ENCODE data around the gene NAA20.

The NAA20 gene

DNA sequence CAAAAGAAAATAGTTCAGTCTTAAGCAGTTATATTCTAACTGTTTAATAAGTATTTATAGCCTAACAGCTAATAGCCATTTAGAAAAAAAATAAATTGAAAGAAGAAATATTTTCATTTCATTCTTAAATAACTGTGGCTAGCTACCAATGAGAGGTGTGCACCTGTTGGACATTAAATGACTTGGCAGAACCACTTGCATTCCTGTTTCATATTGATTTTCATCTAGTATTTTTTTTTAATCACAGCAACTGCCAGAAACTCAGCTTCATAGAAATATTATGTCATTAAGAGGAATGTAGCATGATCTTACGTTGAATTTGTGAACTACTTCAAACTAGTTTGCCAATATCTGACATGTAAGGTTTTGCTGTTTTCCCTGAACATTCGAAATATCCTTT lies 10.1 kb downstream of the NAA20 start:
- WGBS (ENCODE audit: extremely low coverage, insufficient coverage, insufficient read length) = no CpG with 5 or more reads among the region's 2 CpGs
- Histone ChIP-seq H3K18ac (ENCODE audit: low read length) (no peak overlapping the region), H4K91ac (ENCODE audit: low read depth, low read length) (no peak overlapping the region), H3K4ac (ENCODE audit: low read depth, low read length) (no peak overlapping the region), H2AFZ (ENCODE audit: insufficient read depth, low read length, poor library complexity) (no peak overlapping the region), H3K36me3 (ENCODE audit: control insufficient read depth in 1 of 2, insufficient read depth in 2 of 2, low read length in 2 of 2) (peaks cover 13 to 17% of the 10 kb centered on the region in 2 experiments), H3K79me1 (ENCODE audit: low read length) (no peaks in the 10 kb centered on the region), H4K12ac (ENCODE audit: low read depth, low read length) (no peak overlapping the region), H2BK120ac (ENCODE audit: insufficient read depth, low read length, poor library complexity) (no peak overlapping the region), H4K8ac (ENCODE audit: low read depth, low read length) (no peak overlapping the region), H3K14ac (ENCODE audit: low read length) (no peak overlapping the region), H3K4me2 (ENCODE audit: low read length) (no peak overlapping the region), H3K9ac (ENCODE audit: low read length) (no peak overlapping the region), H3K9me3 (ENCODE audit: insufficient read depth, low read depth, low read length) (no peaks in the 10 kb centered on the region), H3K27ac (ENCODE audit: low read depth, low read length) (no peak overlapping the region), H2AK5ac (ENCODE audit: low read length) (no peak overlapping the region), H3K79me2 (ENCODE audit: control insufficient read depth, insufficient read depth, low read length, poor library complexity) (no peaks in the 10 kb centered on the region), H2BK5ac (ENCODE audit: low read depth, low read length, poor library complexity) (no peak overlapping the region), H3K27me3 (ENCODE audit: insufficient read depth, low read length) (no peaks in the 10 kb centered on the region), H3K4me1 (ENCODE audit: control insufficient read depth in 1 of 2, insufficient read depth in 2 of 2, low read length in 2 of 2) (no peaks in the 10 kb centered on the region), H2BK12ac (ENCODE audit: low read length) (no peak overlapping the region), H3K4me3 (ENCODE audit: low read depth, low read length) (no peak overlapping the region), H3K23ac (ENCODE audit: low read length) (no peak overlapping the region)
- DNase-seq = no peak

GRCh38 chr20:20031790-20032189 lies 14.6 kb downstream of the NAA20 start:
- no peak overlapping the region for H4K8ac ChIP-seq (ENCODE audit: low read depth, low read length)
- DNase-seq = no peak
- no peak overlapping the region for H3K27ac ChIP-seq (ENCODE audit: low read depth, low read length)
- no peak overlapping the region for H4K12ac ChIP-seq (ENCODE audit: low read depth, low read length)
- H3K4me3 ChIP-seq (ENCODE audit: low read depth, low read length) = no peak overlapping the region
- H3K14ac ChIP-seq (ENCODE audit: low read length) = no peak overlapping the region
- no CpG with 5 or more reads among the region's 5 CpGs for WGBS (ENCODE audit: extremely low coverage, insufficient coverage, insufficient read length)
- H4K91ac ChIP-seq (ENCODE audit: low read depth, low read length) = no peak overlapping the region
- H3K9me3 ChIP-seq (ENCODE audit: insufficient read depth, low read depth, low read length) = no peaks in the 10 kb centered on the region
- no peak overlapping the region for H2BK120ac ChIP-seq (ENCODE audit: insufficient read depth, low read length, poor library complexity)
- no peak overlapping the region for H2BK5ac ChIP-seq (ENCODE audit: low read depth, low read length, poor library complexity)
- no peaks in the 10 kb centered on the region for H3K79me2 ChIP-seq (ENCODE audit: control insufficient read depth, insufficient read depth, low read length, poor library complexity)
- no peak overlapping the region for H2BK12ac ChIP-seq (ENCODE audit: low read length)
- H3K4ac ChIP-seq (ENCODE audit: low read depth, low read length) = no peak overlapping the region
- H2AK5ac ChIP-seq (ENCODE audit: low read length) = no peak overlapping the region
- H2AFZ ChIP-seq (ENCODE audit: insufficient read depth, low read length, poor library complexity) = no peak overlapping the region
- no peak overlapping the region for H3K23ac ChIP-seq (ENCODE audit: low read length)
- no peak overlapping the region for H3K18ac ChIP-seq (ENCODE audit: low read length)
- no peaks in the 10 kb centered on the region for H3K27me3 ChIP-seq (ENCODE audit: insufficient read depth, low read length)
- no peak overlapping the region for H3K9ac ChIP-seq (ENCODE audit: low read length)
- no peaks in the 10 kb centered on the region for H3K4me1 ChIP-seq (ENCODE audit: control insufficient read depth in 1 of 2, insufficient read depth in 2 of 2, low read length in 2 of 2)
- H3K36me3 ChIP-seq (ENCODE audit: control insufficient read depth in 1 of 2, insufficient read depth in 2 of 2, low read length in 2 of 2) = peaks cover 11 to 16% of the 10 kb centered on the region in 2 experiments
- H3K4me2 ChIP-seq (ENCODE audit: low read length) = no peak overlapping the region
- no peaks in the 10 kb centered on the region for H3K79me1 ChIP-seq (ENCODE audit: low read length)

GRCh38 chr20:20034486-20034885 lies 17.3 kb downstream of the NAA20 start:
- Histone ChIP-seq H4K12ac (ENCODE audit: low read depth, low read length) (no peak overlapping the region), H3K9me3 (ENCODE audit: insufficient read depth, low read depth, low read length) (no peaks in the 10 kb centered on the region), H3K4ac (ENCODE audit: low read depth, low read length) (no peak overlapping the region), H4K8ac (ENCODE audit: low read depth, low read length) (no peak overlapping the region), H2BK5ac (ENCODE audit: low read depth, low read length, poor library complexity) (no peak overlapping the region), H3K36me3 (ENCODE audit: control insufficient read depth in 1 of 2, insufficient read depth in 2 of 2, low read length in 2 of 2) (peaks cover 14 to 25% of the 10 kb centered on the region in 2 experiments), H3K4me3 (ENCODE audit: low read depth, low read length) (no peak overlapping the region), H2AK5ac (ENCODE audit: low read length) (no peak overlapping the region), H3K9ac (ENCODE audit: low read length) (no peak overlapping the region), H3K79me1 (ENCODE audit: low read length) (no peaks in the 10 kb centered on the region), H3K27ac (ENCODE audit: low read depth, low read length) (no peak overlapping the region), H3K23ac (ENCODE audit: low read length) (no peak overlapping the region), H3K4me1 (ENCODE audit: control insufficient read depth in 1 of 2, insufficient read depth in 2 of 2, low read length in 2 of 2) (no peaks in the 10 kb centered on the region), H2BK12ac (ENCODE audit: low read length) (no peak overlapping the region), H2BK120ac (ENCODE audit: insufficient read depth, low read length, poor library complexity) (no peak overlapping the region), H3K14ac (ENCODE audit: low read length) (no peak overlapping the region), H3K27me3 (ENCODE audit: insufficient read depth, low read length) (no peaks in the 10 kb centered on the region), H4K91ac (ENCODE audit: low read depth, low read length) (no peak overlapping the region), H3K79me2 (ENCODE audit: control insufficient read depth, insufficient read depth, low read length, poor library complexity) (no peaks in the 10 kb centered on the region), H3K18ac (ENCODE audit: low read length) (no peak overlapping the region), H2AFZ (ENCODE audit: insufficient read depth, low read length, poor library complexity) (no peak overlapping the region), H3K4me2 (ENCODE audit: low read length) (no peak overlapping the region)
- no CpG with 5 or more reads among the region's 4 CpGs for WGBS (ENCODE audit: extremely low coverage, insufficient coverage, insufficient read length)
- peak; percentile 32 to 59 for DNase-seq

DNA sequence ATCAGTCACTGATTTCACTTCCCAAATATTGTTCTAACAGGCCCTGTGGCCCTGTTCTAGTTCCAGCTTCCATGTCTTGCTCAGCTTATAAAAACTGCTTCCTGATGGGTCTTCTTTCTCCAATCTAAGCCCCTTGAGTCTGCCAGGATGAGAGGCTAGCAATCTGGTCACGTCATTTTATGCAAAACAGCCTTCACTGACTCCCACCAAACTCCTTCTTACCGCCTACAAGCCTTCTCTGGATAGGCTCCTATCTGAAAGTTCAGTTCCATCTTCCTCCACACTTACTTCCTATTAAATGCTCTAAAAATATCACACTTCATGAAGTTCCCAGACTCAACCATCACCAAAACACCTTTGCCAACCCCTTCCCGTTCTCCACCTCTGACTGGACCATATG lies 19.6 kb downstream of the NAA20 start:
- no peak overlapping the region for H3K4me2 ChIP-seq (ENCODE audit: low read length)
- no peak overlapping the region for H3K27ac ChIP-seq (ENCODE audit: low read depth, low read length)
- H4K12ac ChIP-seq (ENCODE audit: low read depth, low read length) = no peak overlapping the region
- no peak overlapping the region for H3K9ac ChIP-seq (ENCODE audit: low read length)
- no peaks in the 10 kb centered on the region for H3K79me1 ChIP-seq (ENCODE audit: low read length)
- no peak overlapping the region for H2BK120ac ChIP-seq (ENCODE audit: insufficient read depth, low read length, poor library complexity)
- no peak overlapping the region for H4K91ac ChIP-seq (ENCODE audit: low read depth, low read length)
- no peak overlapping the region for H3K18ac ChIP-seq (ENCODE audit: low read length)
- H2BK5ac ChIP-seq (ENCODE audit: low read depth, low read length, poor library complexity) = no peak overlapping the region
- H3K9me3 ChIP-seq (ENCODE audit: insufficient read depth, low read depth, low read length) = no peaks in the 10 kb centered on the region
- H3K14ac ChIP-seq (ENCODE audit: low read length) = no peak overlapping the region
- peaks cover 17 to 33% of the 10 kb centered on the region in 2 experiments for H3K36me3 ChIP-seq (ENCODE audit: control insufficient read depth in 1 of 2, insufficient read depth in 2 of 2, low read length in 2 of 2)
- no CpG with 5 or more reads among the region's 3 CpGs for WGBS (ENCODE audit: extremely low coverage, insufficient coverage, insufficient read length)
- no peak overlapping the region for H3K23ac ChIP-seq (ENCODE audit: low read length)
- DNase-seq = no peak
- no peak overlapping the region for H4K8ac ChIP-seq (ENCODE audit: low read depth, low read length)
- no peaks in the 10 kb centered on the region for H3K4me1 ChIP-seq (ENCODE audit: control insufficient read depth in 1 of 2, insufficient read depth in 2 of 2, low read length in 2 of 2)
- no peaks in the 10 kb centered on the region for H3K27me3 ChIP-seq (ENCODE audit: insufficient read depth, low read length)
- H2AFZ ChIP-seq (ENCODE audit: insufficient read depth, low read length, poor library complexity) = no peak overlapping the region
- H3K4ac ChIP-seq (ENCODE audit: low read depth, low read length) = no peak overlapping the region
- H3K4me3 ChIP-seq (ENCODE audit: low read depth, low read length) = no peak overlapping the region
- H2AK5ac ChIP-seq (ENCODE audit: low read length) = no peak overlapping the region
- no peak overlapping the region for H2BK12ac ChIP-seq (ENCODE audit: low read length)
- no peaks in the 10 kb centered on the region for H3K79me2 ChIP-seq (ENCODE audit: control insufficient read depth, insufficient read depth, low read length, poor library complexity)

All from trophoblast cell (in vitro differentiated cells and primary cell).